HK-2 (cell line): ENCODE data around the gene RPS6KA5.
"Not testable (repeated sequence)": the region's sequence is repeated elsewhere in the genome, so short reads cannot be mapped to it uniquely, and the experiment has no call there.

ENCODE experiments used
- DNase-seq: peaks from one replicate; pipeline ENCODE4 v3.0.0-alpha.2; 2018; ENCODE audit not compliant: unreplicated experiment

RPS6KA5 gene

DNA sequence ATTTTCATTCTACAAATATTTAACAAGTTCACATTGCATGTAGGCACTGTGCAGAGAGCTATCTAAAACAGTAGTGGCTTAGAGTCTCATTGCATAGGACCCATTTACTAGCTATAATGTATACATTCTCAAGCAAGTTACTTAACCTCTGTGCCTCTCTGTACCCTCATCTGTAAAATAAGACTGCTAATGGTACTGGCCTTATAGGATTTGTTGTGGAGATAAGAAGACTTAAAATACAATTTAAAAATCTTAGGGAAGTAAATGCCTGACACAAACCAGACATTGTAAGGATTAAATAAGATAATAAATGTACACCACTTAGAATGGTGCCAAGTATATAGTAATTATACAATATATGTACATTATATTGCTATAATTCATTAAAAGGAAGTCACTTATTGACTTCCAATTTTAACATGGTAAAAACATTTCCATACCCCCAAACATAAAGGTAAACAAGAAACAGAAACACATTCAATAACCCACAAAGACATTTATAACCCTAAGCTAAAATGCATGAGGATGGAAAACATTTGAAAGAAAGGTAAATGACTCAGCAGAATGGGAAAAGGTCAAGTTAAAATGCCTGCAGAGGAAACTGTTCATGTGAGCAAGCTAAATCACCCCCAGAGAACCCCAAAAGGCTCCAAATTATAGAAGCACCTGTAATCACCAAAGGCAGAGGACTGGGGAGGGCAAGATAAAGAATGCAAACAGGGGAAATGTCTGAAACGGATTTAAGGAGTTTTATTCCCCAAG lies 30.8 kb downstream of the RPS6KA5 start:
- DNase-seq, result no peak

DNA sequence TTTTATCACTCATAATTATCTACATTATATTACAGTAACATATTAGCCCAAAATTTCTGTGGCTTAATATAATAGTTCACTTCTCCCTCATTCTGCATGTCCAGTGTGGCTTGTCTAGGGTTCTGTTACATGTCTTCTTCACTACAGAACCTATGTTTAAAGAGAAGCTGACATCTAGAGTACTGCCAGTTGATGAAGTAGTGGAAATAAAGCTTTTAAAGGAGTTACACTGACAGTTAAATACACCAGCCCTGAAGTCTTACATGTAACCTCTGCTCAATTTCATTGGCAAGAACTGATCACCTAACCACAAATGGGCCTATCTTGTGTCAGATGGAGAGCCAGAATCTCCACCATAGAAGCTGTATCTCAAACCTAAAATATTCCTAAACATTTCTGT lies 32.9 kb downstream of the RPS6KA5 start:
- DNase-seq, result no peak

- DNase-seq, result not testable (repeated sequence)
These were observed 37.8 kb downstream of the RPS6KA5 start for GRCh38 chr14:91022622-91023028.

- no peak for DNase-seq
These were observed 38.3 kb downstream of the RPS6KA5 start for GRCh38 chr14:91021991-91022621.

GRCh38 chr14:91021115-91021514 lies 39.3 kb downstream of the RPS6KA5 start:
- no peak for DNase-seq

DNA sequence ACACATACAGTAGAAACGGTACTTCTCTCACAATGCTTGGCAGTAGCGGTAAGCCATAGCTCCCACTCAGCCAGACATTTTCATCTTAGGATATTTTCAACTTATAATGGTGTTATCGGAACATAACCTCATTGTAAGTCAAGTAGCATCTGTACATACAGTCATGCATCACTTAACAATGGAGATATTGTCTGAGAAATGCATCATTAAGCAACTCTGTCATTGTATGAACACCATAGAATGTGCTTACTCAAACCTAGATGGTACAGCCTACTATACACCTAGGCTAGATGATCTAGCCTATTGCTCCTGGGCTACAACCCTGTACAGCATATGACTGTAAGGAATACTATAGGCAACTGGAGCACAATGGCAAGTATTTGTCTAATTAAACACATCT lies 40.8 kb downstream of the RPS6KA5 start:
- no peak for DNase-seq

DNA sequence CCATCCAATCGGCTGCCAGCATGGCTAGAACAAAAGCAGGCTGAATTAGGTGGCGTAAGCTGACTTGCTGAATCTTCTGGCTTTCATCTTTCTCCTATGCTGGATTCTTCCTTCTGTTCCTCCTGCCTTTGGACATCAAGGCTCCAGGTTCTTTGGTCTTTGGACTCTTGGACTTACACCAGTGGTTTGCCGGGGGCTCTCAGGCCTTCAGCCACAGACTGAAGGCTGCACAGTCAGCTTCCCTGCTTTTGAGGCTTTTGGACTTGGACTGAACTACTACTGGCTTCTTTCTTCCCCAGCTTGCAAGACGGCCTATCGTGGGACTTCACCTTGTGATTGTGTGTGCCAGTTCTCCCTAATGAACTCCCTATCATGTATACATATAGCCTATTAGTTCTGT lies 42.0 kb downstream of the RPS6KA5 start:
- no peak for DNase-seq

DNA sequence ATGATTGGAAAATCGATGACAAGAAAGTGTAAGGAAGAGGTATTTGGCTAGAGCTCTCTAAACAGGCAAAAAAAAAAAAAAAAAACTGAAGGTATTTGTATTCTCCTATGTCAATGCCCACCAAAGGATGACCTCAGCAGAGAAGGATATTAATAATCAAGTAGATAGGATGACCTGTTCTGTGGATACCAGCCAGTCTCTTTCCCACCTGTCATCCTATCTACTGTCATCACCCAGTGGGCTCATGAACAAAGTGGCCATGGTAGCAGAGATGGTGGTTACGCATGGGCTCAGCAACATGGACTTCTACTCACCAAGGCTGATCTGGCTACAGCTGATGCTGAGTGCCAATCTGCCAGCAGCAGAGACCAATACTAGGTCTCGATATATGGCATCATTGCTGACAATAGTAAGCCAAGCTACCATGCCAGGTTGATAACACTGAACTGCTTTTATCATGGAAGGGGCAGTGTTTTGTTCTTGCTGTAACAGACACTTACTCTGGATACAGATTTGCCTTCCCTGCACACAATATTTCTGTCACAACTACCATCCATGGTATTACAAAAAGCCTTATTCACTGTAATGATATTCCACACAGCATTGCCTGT lies 43.5 kb downstream of the RPS6KA5 start:
- no peak for DNase-seq

GRCh38 chr14:91015435-91015834 lies 45.0 kb downstream of the RPS6KA5 start:
- no peak for DNase-seq

GRCh38 chr14:91012045-91012444 lies 48.4 kb downstream of the RPS6KA5 start:
- DNase-seq, result no peak

- no peak for DNase-seq
These were observed 50.3 kb downstream of the RPS6KA5 start for GRCh38 chr14:91010153-91010533.

DNA sequence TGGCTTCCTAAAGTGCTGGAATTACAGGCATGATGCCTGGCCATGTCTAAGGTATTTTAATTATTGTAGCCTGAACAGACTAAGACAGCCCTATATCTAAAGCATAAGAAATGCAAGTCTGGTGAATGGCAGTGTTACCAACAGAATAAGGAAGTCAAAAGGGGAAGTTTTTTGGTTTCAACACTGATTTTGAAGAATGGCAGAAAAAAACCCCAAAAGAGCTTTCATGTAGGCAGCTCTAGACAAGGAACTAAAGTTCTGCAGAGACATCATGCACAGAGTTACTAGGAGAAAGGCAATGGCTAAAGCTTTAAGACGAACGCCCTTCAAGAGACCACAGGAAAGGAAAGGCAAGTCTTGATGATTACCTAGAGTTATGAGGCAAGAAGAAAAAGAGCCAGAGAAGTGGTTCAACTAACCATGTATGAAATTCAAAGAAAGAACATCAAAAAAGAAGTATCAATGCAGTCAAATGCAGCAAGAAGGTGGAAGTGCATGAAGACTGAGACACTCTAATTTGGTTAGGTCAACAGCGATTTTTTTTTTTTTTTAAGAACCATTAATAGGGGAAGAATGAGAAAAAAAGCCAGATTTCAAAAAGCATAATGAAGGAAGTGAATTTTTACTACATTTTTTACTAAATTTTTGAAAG lies 50.8 kb downstream of the RPS6KA5 start:
- DNase-seq, result no peak

- no peak for DNase-seq
These were observed 51.6 kb downstream of the RPS6KA5 start for GRCh38 chr14:91008759-91009409.

DNA sequence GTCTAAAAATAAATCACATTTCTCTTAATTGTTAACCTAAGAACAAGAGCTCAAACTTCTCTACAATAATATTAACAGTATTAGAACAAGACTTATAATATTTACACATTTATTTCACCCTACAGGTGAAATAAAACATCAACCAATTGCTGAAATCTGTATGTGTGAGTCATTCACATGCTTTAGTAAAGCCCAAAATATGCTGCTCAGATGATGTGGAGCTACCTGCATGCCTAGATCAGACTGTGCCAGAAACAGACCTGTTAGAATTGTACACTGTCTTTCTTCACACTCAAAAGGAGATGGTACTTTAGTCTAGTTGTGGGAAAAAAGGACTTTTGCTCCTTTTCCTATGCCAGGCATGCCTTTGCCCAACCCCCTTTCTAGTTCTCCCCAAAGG lies 54.7 kb downstream of the RPS6KA5 start:
- DNase-seq, result no peak

DNA sequence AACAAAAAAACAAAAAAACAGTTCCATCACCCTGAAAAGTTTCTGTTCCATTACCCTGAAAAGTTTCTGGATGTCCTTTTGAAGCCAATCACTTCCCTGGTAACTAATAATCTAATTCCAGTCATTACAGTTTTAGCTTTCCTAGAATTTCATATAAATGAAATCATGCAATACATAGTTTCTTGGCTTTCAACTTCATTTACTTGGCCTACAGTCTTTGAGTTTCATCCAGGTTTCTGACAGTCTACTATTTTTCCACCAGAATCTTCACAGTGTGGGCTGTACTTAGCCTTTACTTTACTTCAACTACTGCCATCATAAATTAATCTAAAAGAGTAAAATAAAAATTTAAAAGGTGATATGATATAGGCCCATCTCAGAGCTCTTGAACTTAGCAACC lies 55.5 kb downstream of the RPS6KA5 start:
- no peak for DNase-seq

- no peak for DNase-seq
These were observed 61.1 kb downstream of the RPS6KA5 start for GRCh38 chr14:90999299-90999698.

DNA sequence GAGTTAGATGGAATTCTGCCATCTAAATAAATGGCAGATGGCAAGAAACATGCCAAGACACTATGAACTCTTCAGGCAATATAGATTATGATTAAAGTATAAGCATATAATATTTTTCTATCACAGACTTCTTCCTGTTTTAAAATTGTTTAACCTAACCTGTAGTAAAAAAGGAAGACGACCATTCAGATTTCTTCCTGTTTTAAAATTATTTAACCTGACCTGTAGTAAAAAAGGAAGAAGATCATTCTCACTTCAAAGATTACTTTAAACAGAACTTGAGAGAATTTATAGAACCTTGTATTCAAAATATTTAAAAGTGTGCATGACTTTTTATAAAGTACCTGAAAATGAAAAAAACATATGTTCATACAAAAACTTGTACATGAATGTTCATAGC lies 63.5 kb downstream of the RPS6KA5 start:
- no peak for DNase-seq

DNA sequence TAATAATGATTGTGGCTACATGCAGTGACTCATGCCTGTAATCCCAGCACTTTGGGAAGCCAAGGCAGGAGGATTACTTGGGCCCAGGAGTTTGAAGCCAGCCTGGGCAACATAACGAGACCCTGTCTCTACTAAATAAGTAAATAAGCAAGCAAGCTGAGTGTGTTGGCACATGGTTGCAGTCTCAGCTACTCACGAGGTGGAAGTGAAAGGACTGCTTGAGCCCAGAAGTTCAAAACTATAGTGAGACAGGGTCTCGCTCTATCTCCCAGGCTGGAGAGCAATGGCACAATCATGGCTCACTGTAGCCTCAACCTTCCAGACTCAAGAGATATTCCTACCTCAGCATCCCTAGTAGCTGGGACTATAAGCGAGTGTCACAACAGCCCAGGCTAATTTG lies 64.7 kb downstream of the RPS6KA5 start:
- DNase-seq, result no peak

DNA sequence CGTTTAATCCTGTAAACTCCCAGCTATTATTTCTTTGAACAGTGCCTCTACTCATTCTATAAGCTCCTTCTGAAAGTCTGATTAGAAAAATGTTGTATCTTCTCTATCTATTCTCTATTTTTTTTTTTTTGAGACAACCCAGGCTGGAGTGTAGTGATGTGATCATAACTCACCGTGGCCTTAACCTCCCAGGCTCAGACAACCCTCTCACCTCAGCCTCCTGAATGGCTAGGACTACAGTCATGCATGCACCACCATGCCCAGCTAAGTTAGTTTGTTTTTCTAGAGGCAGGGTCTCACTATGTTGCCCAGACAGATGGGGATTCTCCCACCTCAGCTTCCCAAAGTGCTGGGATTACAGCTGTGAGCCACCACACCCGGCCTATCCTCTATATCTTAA lies 66.6 kb downstream of the RPS6KA5 start:
- DNase-seq, result no peak

DNA sequence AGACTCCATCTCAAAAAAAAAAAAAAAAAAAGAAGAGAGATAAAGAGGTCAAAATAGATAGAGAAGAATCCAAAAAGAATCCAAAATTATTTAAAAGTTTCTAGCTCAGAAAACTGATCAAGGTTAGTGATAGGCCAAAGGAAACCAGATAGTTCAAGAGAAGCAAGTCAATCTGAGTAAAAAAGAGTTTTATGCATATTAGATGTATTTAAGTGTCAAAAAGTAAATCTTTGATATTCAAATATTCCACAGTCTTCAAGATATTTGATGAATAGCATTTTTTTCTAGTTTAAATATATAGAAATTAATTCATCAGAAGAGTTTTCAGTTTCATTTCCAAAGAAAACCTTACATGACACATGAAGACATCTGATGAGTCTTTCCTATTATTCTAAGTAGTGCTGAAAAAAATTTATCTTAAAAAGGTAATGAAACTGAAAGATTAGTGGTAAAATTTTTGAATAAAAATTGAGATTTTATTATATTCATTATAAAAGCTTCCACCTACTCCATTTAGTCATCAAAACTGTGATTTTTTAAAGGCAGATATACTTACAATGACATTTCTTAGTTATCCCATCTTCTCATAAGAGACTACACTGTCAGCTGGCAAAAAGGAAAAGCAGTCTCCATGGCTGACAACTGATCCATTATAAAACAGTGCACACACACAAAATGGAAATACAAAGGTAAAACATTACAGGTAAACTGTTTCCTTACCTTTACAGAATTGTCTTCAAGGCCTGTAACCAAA lies 68.6 kb downstream of the RPS6KA5 start:
- DNase-seq, result no peak

- no peak for DNase-seq
These were observed 70.3 kb downstream of the RPS6KA5 start for GRCh38 chr14:90990141-90990540.

DNA sequence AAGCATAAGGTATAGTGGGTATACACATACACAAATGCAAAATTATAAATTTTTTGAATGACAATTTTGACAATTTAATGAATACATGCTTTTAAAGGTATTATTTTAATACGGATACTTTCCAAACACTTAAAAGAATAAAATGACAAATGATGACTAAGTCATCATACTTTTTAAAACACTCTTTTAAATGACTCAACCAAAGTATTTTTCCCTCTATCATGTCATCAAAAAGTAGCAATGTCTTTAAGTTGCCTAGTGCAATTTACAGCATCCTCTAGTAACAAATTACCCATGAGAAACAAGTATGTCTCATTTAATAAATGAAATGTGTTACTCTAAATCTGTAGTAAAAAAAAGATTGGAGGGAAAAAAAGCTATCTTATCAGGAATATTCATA lies 73.3 kb downstream of the RPS6KA5 start:
- no peak for DNase-seq
